DND-41 (cell line): ENCODE measurements around the gene SIL1.

Experiments used
- ATAC-seq: fragments of 200-7000 bp; cut with Tn5 transposase; 3 replicates; pipeline ENCODE4 v1.9.1; 2021; ENCODE audit warnings: low read depth; ENCODE audit not compliant: insufficient read depth
- DNase-seq: peaks from one replicate; pipeline ENCODE4 v3.0.0-alpha.2; 2020
- H2AFZ ChIP-seq: 2 replicates; pipeline ENCODE4 v1.6.0; 2012; ENCODE audit warnings: low read depth, low read length
- H3K27ac ChIP-seq: 2 replicates; pipeline ENCODE4 v1.5.1; 2012; ENCODE audit warnings: low read length, inconsistent platforms
- H3K27me3 ChIP-seq: fragments of 200-600 bp; sonication (generic); 2 replicates; pipeline ENCODE4 v1.6.0; 2012; ENCODE audit warnings: low read length, mild to moderate bottlenecking, inconsistent platforms; ENCODE audit not compliant: insufficient read depth, poor library complexity
- H3K36me3 ChIP-seq: 2 replicates; pipeline ENCODE4 v1.5.1; 2012; ENCODE audit warnings: low read length, inconsistent platforms; ENCODE audit not compliant: insufficient read depth
- H3K4me1 ChIP-seq: 2 replicates; pipeline ENCODE4 v1.5.1; 2012; ENCODE audit warnings: mild to moderate bottlenecking, low read length; ENCODE audit not compliant: insufficient read depth
- H3K4me2 ChIP-seq: 2 replicates; pipeline ENCODE4 v1.6.0; 2012; ENCODE audit warnings: mild to moderate bottlenecking, moderate library complexity, low read length, inconsistent platforms; ENCODE audit not compliant: insufficient read depth
- H3K4me3 ChIP-seq, 2 experiments: fragments of 200-600 bp in 1 of 2; shearing (Covaris generic) in 1 of 2; 2 replicates each; pipeline ENCODE4 v1.5.1; 2012 to 2016; ENCODE audit warnings: inconsistent platforms in 2 of 2, low read length in 2 of 2, mild to moderate bottlenecking in 2 of 2, low read depth in 1 of 2, moderate library complexity in 1 of 2
- H3K79me2 ChIP-seq: 2 replicates; pipeline ENCODE4 v1.6.0; 2012; ENCODE audit warnings: low read length, inconsistent platforms; ENCODE audit not compliant: insufficient read depth
- H3K9ac ChIP-seq: 2 replicates; pipeline ENCODE4 v1.6.0; 2012; ENCODE audit warnings: low read depth, mild to moderate bottlenecking, inconsistent platforms, low read length, moderate library complexity
- H3K9me3 ChIP-seq: 2 replicates; pipeline ENCODE4 v1.5.1; 2012; ENCODE audit warnings: low read length, moderate library complexity, mild to moderate bottlenecking, inconsistent platforms; ENCODE audit not compliant: insufficient read depth, severe bottlenecking
- H4K20me1 ChIP-seq: 2 replicates; pipeline ENCODE4 v1.6.0; 2012; ENCODE audit warnings: low read length; ENCODE audit not compliant: insufficient read depth
- CTCF ChIP-seq: IDR thresholded peaks from 2 replicates; pipeline ENCODE4 v1.5.1; 2012; ENCODE audit warnings: borderline replicate concordance, low read length, moderate library complexity, mild to moderate bottlenecking; ENCODE audit not compliant: poor library complexity, severe bottlenecking; ENCODE audit errors: extremely low read depth
- EZH2 ChIP-seq: IDR thresholded peaks from 3 replicates; pipeline ENCODE4 v1.6.1; 2012; ENCODE audit warnings: borderline replicate concordance, low read depth, mild to moderate bottlenecking, moderate library complexity, low read length, inconsistent platforms; ENCODE audit not compliant: severe bottlenecking

Gene SIL1

GRCh38 chr5:139186261-139186660 is 11.9 kb downstream of the SIL1 start:
- H3K27me3 ChIP-seq, result no peaks in the 10 kb centered on the region
- H4K20me1 ChIP-seq, result peaks cover 8% of the 10 kb centered on the region; the same call in 1 of the 2 replicates
- peaks cover 7% of the 10 kb centered on the region; the same call in 1 of the 2 replicates for H3K36me3 ChIP-seq
- no peaks in the 10 kb centered on the region for H3K9me3 ChIP-seq
- no peak overlapping the region for H3K9ac ChIP-seq
- no peak overlapping the region for H2AFZ ChIP-seq
- H3K4me1 ChIP-seq, result no peaks in the 10 kb centered on the region
- no peak for TF ChIP-seq EZH2
- no peak for TF ChIP-seq CTCF
- no peak overlapping the region for H3K4me3 ChIP-seq
- peaks cover 25% of the 10 kb centered on the region for H3K79me2 ChIP-seq
- no peak overlapping the region for H3K4me2 ChIP-seq
- DNase-seq (no peak), ATAC-seq (no peak)
- H3K27ac ChIP-seq, result no peak overlapping the region

- Histone ChIP-seq H3K9me3 (no peaks in the 10 kb centered on the region), H4K20me1 (peaks cover 8% of the 10 kb centered on the region; the same call in 1 of the 2 replicates), H3K36me3 (peaks cover 7% of the 10 kb centered on the region; the same call in 1 of the 2 replicates), H3K27ac (no peak overlapping the region), H2AFZ (no peak overlapping the region), H3K27me3 (no peaks in the 10 kb centered on the region), H3K4me1 (no peaks in the 10 kb centered on the region), H3K79me2 (peaks cover 28% of the 10 kb centered on the region), H3K4me3 (no peak overlapping the region), H3K9ac (no peak overlapping the region), H3K4me2 (no peak overlapping the region)
- ATAC-seq (no peak), DNase-seq (no peak)
- no peak for TF ChIP-seq EZH2
- no peak for TF ChIP-seq CTCF
Observed at GRCh38 chr5:139185589-139185988, 12.6 kb downstream of the SIL1 start.

GRCh38 chr5:139183502-139183901 is 14.7 kb downstream of the SIL1 start:
- Histone ChIP-seq H3K79me2 (peaks cover 37% of the 10 kb centered on the region), H3K9ac (no peak overlapping the region), H2AFZ (no peak overlapping the region), H4K20me1 (peaks cover 8% of the 10 kb centered on the region; the same call in 1 of the 2 replicates), H3K4me1 (peaks cover 13% of the 10 kb centered on the region), H3K36me3 (peaks cover 7% of the 10 kb centered on the region; the same call in 1 of the 2 replicates), H3K9me3 (no peaks in the 10 kb centered on the region), H3K27me3 (no peaks in the 10 kb centered on the region), H3K4me2 (no peak overlapping the region), H3K27ac (no peak overlapping the region), H3K4me3 (no peak overlapping the region)
- DNase-seq (no peak), ATAC-seq (no peak)
- TF ChIP-seq CTCF (no peak), EZH2 (no peak)

GRCh38 chr5:139182528-139183296 is 15.5 kb downstream of the SIL1 start:
- H3K9ac ChIP-seq, result no peak overlapping the region
- peaks cover 10% of the 10 kb centered on the region for H4K20me1 ChIP-seq
- no peaks in the 10 kb centered on the region for H3K9me3 ChIP-seq

More at GRCh38 chr5:139182528-139183296, 15.5 kb downstream of the SIL1 start:
- Histone ChIP-seq H3K4me2 (no peak overlapping the region), H3K4me3 (no peak overlapping the region), H3K27me3 (no peaks in the 10 kb centered on the region), H3K27ac (no peak overlapping the region), H2AFZ (no peak overlapping the region), H3K79me2 (peaks cover 41% of the 10 kb centered on the region), H3K36me3 (peaks cover 7% of the 10 kb centered on the region; the same call in 1 of the 2 replicates), H3K4me1 (peaks cover 21% of the 10 kb centered on the region)
- no peak for DNase-seq
- no peak for ATAC-seq
- no peak for TF ChIP-seq CTCF
- no peak for TF ChIP-seq EZH2
